ENCODE data around the gene STT3B.

Gene STT3B

GRCh38 chr3:31635545-31635944 lies 102.8 kb downstream of the STT3B start:
- peaks cover 0 to 30% of the 10 kb centered on the region in 2 experiments; a peak in 1 of 3 replicates for H3K36me3 ChIP-seq (ENCODE audit: control insufficient read depth in 2 of 2, insufficient read depth in 1 of 2, low read length in 2 of 2)
- no peak overlapping the region for H3K27ac ChIP-seq (ENCODE audit: extremely low read depth, low read depth, low read length)
- TF ChIP-seq ZNF302 (tag by site-specific recombination; IDR thresholded peaks at IDR 0.05; ENCODE audit: low read depth), result no peak
- ChIA-PET POLR2A (no interaction called here), CTCF (no interaction called here)
- H3K4me3 ChIP-seq (ENCODE audit: low read depth, low read length), result no peak overlapping the region
- no peaks in the 10 kb centered on the region for H3K9me3 ChIP-seq (ENCODE audit: control insufficient read depth, insufficient read depth, low read depth, low read length)
- no peaks in the 10 kb centered on the region for H3K4me1 ChIP-seq (ENCODE audit: control insufficient read depth, insufficient read depth, low read length)

- TF ChIP-seq ZNF473 (tag by site-specific recombination; IDR thresholded peaks at IDR 0.05) (no peak), YY1 (tag by site-specific recombination; IDR thresholded peaks at IDR 0.05) (no peak), ZNF16 (tag by site-specific recombination; IDR thresholded peaks at IDR 0.05; ENCODE audit: low read depth) (no peak), IKZF3 (tag by site-specific recombination; IDR thresholded peaks at IDR 0.05) (no peak), ZNF449 (tag by site-specific recombination; IDR thresholded peaks at IDR 0.05) (no peak), EGR2 (tag by site-specific recombination; IDR thresholded peaks at IDR 0.05; ENCODE audit: low read depth) (no peak), ZBTB26 (tag by site-specific recombination; optimal IDR thresholded peaks at IDR 0.05) (no peak), ZNF76 (tag by site-specific recombination; IDR thresholded peaks at IDR 0.05; ENCODE audit: borderline replicate concordance, low read depth) (no peak), REPIN1 (tag by site-specific recombination; IDR thresholded peaks at IDR 0.05; ENCODE audit: low read depth) (no peak), ZNF354C (tag by site-specific recombination; IDR thresholded peaks at IDR 0.05; ENCODE audit: borderline replicate concordance, low read depth) (no peak), ZNF747 (tag by site-specific recombination; IDR thresholded peaks at IDR 0.05) (no peak), ZNF362 (tag by site-specific recombination; IDR thresholded peaks at IDR 0.05) (no peak), KLF8 (tag by site-specific recombination; IDR thresholded peaks at IDR 0.05) (no peak), ZNF302 (tag by site-specific recombination; IDR thresholded peaks at IDR 0.05; ENCODE audit: low read depth) (no peak)
- Histone ChIP-seq H3K4me1 (ENCODE audit: control insufficient read depth, insufficient read depth, low read length) (no peaks in the 10 kb centered on the region), H3K9me3 (ENCODE audit: control insufficient read depth, insufficient read depth, low read depth, low read length) (no peaks in the 10 kb centered on the region), H3K4me3 (ENCODE audit: low read depth, low read length) (no peak overlapping the region), H3K36me3 (ENCODE audit: control insufficient read depth in 2 of 2, insufficient read depth in 1 of 2, low read length in 2 of 2) (peaks cover 0 to 30% of the 10 kb centered on the region in 2 experiments; a peak in 1 of 3 replicates), H3K27ac (ENCODE audit: extremely low read depth, low read depth, low read length) (no peak overlapping the region)
- ChIA-PET POLR2A (no interaction called here), CTCF (no interaction called here)
Measured at GRCh38 chr3:31636049-31636448, 103.3 kb downstream of the STT3B start.

- no peak overlapping the region for H3K4me3 ChIP-seq (ENCODE audit: low read depth, low read length)
- ChIA-PET CTCF (interaction anchor here (0.7 kb wide), 1 partner anchor 709 kb away, joined by 4 read pairs; no protein-coding TSS in a partner anchor), POLR2A (no interaction called here)
- no peak overlapping the region for H3K27ac ChIP-seq (ENCODE audit: extremely low read depth, low read depth, low read length)
- no peaks in the 10 kb centered on the region for H3K4me1 ChIP-seq (ENCODE audit: control insufficient read depth, insufficient read depth, low read length)
- no peaks in the 10 kb centered on the region for H3K9me3 ChIP-seq (ENCODE audit: control insufficient read depth, insufficient read depth, low read depth, low read length)
- H3K36me3 ChIP-seq (ENCODE audit: control insufficient read depth in 2 of 2, insufficient read depth in 1 of 2, low read length in 2 of 2), result peaks cover 0 to 27% of the 10 kb centered on the region in 2 experiments; a peak in 1 of 3 replicates
- TF ChIP-seq ZNF558 (tag by site-specific recombination; IDR thresholded peaks at IDR 0.05) (no peak), OSR2 (tag by site-specific recombination; IDR thresholded peaks at IDR 0.05) (no peak), ZNF639 (tag by site-specific recombination; IDR thresholded peaks at IDR 0.05) (no peak), SETDB1 (IDR thresholded peaks at IDR 0.05; ENCODE audit: insufficient read length, low read length) (no peak), ZNF580 (tag by site-specific recombination; IDR thresholded peaks at IDR 0.05) (no peak), ZNF664 (tag by site-specific recombination; IDR thresholded peaks at IDR 0.05) (no peak), TRIM28 (IDR thresholded peaks at IDR 0.05; ENCODE audit: borderline replicate concordance, low read length) (no peak)
Measured at GRCh38 chr3:31636694-31637442, 104.1 kb downstream of the STT3B start.

Measured in HEK293 (cell line).